WTC11 (cell line): ENCODE data around the gene SPINK2. TPM values are rescaled to one million over a fixed set of nuclear protein-coding genes. Genes with fewer than 3 reads are reported as not detected.

Experiments used
- ATAC-seq: fragments of 200-7000 bp; cut with Tn5 transposase; 2 replicates; pipeline ENCODE4 v1.10.0; 2021; ENCODE audit warnings: mild to moderate bottlenecking, moderate library complexity
- CTCF ChIA-PET: fragments of 300-600 bp; sonication (Branson Sonifier 250); formaldehyde crosslinking; loops from one replicate; lab custom pipeline; 2021; ENCODE audit warnings: antibody characterized with exemption; lab: Charles Lee
- POLR2A ChIA-PET: fragments of 350-600 bp; sonication (Branson Sonifier 250); formaldehyde crosslinking; loops from one replicate; lab custom pipeline; 2021; ENCODE audit warnings: antibody characterized with exemption; lab: Charles Lee
- DNase-seq: peaks from one replicate; pipeline ENCODE4 v3.0.0; 2021; ENCODE audit warnings: low spot score
- H3K27ac Mint-ChIP-seq: 2 replicates; pipeline ENCODE4 v1.8.0; 2021; ENCODE audit warnings: mixed read lengths
- H3K27me3 Mint-ChIP-seq: 2 replicates; pipeline ENCODE4 v1.8.0; 2021; ENCODE audit warnings: low read depth, mild to moderate bottlenecking, moderate library complexity, mixed read lengths
- H3K36me3 Mint-ChIP-seq: 2 replicates; pipeline ENCODE4 v1.8.0; 2021; ENCODE audit warnings: mixed read lengths
- H3K4me1 Mint-ChIP-seq: 2 replicates; pipeline ENCODE4 v1.8.0; 2022; ENCODE audit warnings: mixed read lengths
- H3K4me3 Mint-ChIP-seq: 2 replicates; pipeline ENCODE4 v1.8.0; 2021; ENCODE audit warnings: mild to moderate bottlenecking, moderate library complexity, mixed read lengths
- H3K9me3 Mint-ChIP-seq: 2 replicates; pipeline ENCODE4 v1.8.0; 2021; ENCODE audit warnings: mixed read lengths
- CTCF ChIP-seq: fragments of 200-600 bp; IDR thresholded peaks from 2 replicates; pipeline ENCODE4 v1.8.0; 2022; ENCODE audit warnings: antibody characterized with exemption
- E2F5 ChIP-seq: sonication (generic); formaldehyde crosslinking; IDR thresholded peaks from 2 replicates; pipeline ENCODE4 v1.8.1; 2022; ENCODE audit warnings: mild to moderate bottlenecking, moderate library complexity, missing genetic modification reagents
- FOXJ3 ChIP-seq: sonication (generic); formaldehyde crosslinking; IDR thresholded peaks from 2 replicates; pipeline ENCODE4 v1.9.0; 2021; ENCODE audit warnings: missing genetic modification reagents, mild to moderate bottlenecking, borderline replicate concordance
- FOXP4 ChIP-seq: sonication (generic); formaldehyde crosslinking; IDR thresholded peaks from 2 replicates; pipeline ENCODE4 v1.8.0; 2022; ENCODE audit warnings: mild to moderate bottlenecking, missing genetic modification reagents
- MXD4 ChIP-seq: fragments of 250-450 bp; sonication (Bioruptor Pico); IDR thresholded peaks from 2 replicates; pipeline ENCODE4 v1.8.0; 2021; ENCODE audit warnings: mild to moderate bottlenecking, moderate library complexity, borderline replicate concordance
- PRDM15 ChIP-seq: sonication (generic); formaldehyde crosslinking; IDR thresholded peaks from 2 replicates; pipeline ENCODE4 v1.8.0; 2022; ENCODE audit warnings: missing genetic modification reagents
- ZNF138 ChIP-seq: sonication (generic); formaldehyde crosslinking; conservative IDR thresholded peaks from 2 replicates; pipeline ENCODE4 v1.8.1; 2022; ENCODE audit warnings: mild to moderate bottlenecking, moderate library complexity, missing genetic modification reagents
- ZNF232 ChIP-seq: sonication (generic); formaldehyde crosslinking; IDR thresholded peaks from 2 replicates; pipeline ENCODE4 v1.8.0; 2022; ENCODE audit warnings: mild to moderate bottlenecking, missing genetic modification reagents
- total RNA-seq: library from RNA; stranded (reverse); gene quantifications from 3 replicates; pipeline ENCODE4 v1.2.3, GENCODE V29; 2021
- TF ChIP-seq, protein P1 (sequence below): sonication (generic); formaldehyde crosslinking; IDR thresholded peaks from 2 replicates; pipeline ENCODE4 v1.8.0; 2023; ENCODE audit warnings: missing genetic modification reagents
- TF ChIP-seq, protein P2 (sequence below): sonication (generic); formaldehyde crosslinking; IDR thresholded peaks from 2 replicates; pipeline ENCODE4 v1.8.1; 2022; ENCODE audit warnings: mild to moderate bottlenecking, missing genetic modification reagents, moderate library complexity, borderline replicate concordance

Gene SPINK2
- total RNA-seq, 1 experiment from 2014 or later, result 0.92 TPM

- CTCF ChIA-PET, result interaction anchor here (1.3 kb wide), 1 partner anchor 43 kb away, joined by 3 read pairs; no protein-coding TSS in a partner anchor
- peak; percentile 23 for DNase-seq
Observed at GRCh38 chr4:56843421-56843899, 22.0 kb upstream of the SPINK2 start.

GRCh38 chr4:56840559-56840958 is 19.1 kb upstream of the SPINK2 start:
- DNase-seq (no peak), ATAC-seq (no peak)
- POLR2A ChIA-PET, result no interaction called here
- CTCF ChIA-PET, result interaction anchor here (1.2 kb wide), 1 partner anchor 67 kb away, joined by 7 read pairs; the partner anchor contains the start of gene REST
- H3K4me3 Mint-ChIP-seq, result no peak overlapping the region
- H3K9me3 Mint-ChIP-seq, result no peaks in the 10 kb centered on the region
- peaks cover 68% of the 10 kb centered on the region for H3K27me3 Mint-ChIP-seq
- peaks cover 31% of the 10 kb centered on the region for H3K4me1 Mint-ChIP-seq
- TF ChIP-seq CTCF (no peak), FOXP4 (CRISPR knock-in tag) (no peak), MXD4 (CRISPR knock-in tag) (no peak)
- no peaks in the 10 kb centered on the region for H3K36me3 Mint-ChIP-seq
- no peak overlapping the region for H3K27ac Mint-ChIP-seq

More at GRCh38 chr4:56843421-56843899, 22.0 kb upstream of the SPINK2 start:
- POLR2A ChIA-PET, result no interaction called here
- peaks cover 92% of the 10 kb centered on the region for H3K27me3 Mint-ChIP-seq
- H3K27ac Mint-ChIP-seq, result no peak overlapping the region
- no peak overlapping the region for H3K4me3 Mint-ChIP-seq
- peaks cover 41% of the 10 kb centered on the region for H3K4me1 Mint-ChIP-seq
- H3K9me3 Mint-ChIP-seq, result no peaks in the 10 kb centered on the region
- no peaks in the 10 kb centered on the region for H3K36me3 Mint-ChIP-seq
- ATAC-seq, result peak; percentile 43
- no peak for TF ChIP-seq PRDM15
- TF ChIP-seq E2F5 (CRISPR knock-in tag), result no peak
- no peak for TF ChIP-seq ZNF232 (CRISPR knock-in tag)
- TF ChIP-seq, all 79 proteins: peak for 0

GRCh38 chr4:56828784-56829535 is 7.5 kb upstream of the SPINK2 start:
- no peaks in the 10 kb centered on the region for H3K9me3 Mint-ChIP-seq
- CTCF ChIA-PET, result no interaction called here
- H3K27ac Mint-ChIP-seq, result no peak overlapping the region
- POLR2A ChIA-PET, result no interaction called here
- no peak for ATAC-seq
- no peaks in the 10 kb centered on the region for H3K4me1 Mint-ChIP-seq
- no peak overlapping the region for H3K4me3 Mint-ChIP-seq
- TF ChIP-seq, protein P1, sequence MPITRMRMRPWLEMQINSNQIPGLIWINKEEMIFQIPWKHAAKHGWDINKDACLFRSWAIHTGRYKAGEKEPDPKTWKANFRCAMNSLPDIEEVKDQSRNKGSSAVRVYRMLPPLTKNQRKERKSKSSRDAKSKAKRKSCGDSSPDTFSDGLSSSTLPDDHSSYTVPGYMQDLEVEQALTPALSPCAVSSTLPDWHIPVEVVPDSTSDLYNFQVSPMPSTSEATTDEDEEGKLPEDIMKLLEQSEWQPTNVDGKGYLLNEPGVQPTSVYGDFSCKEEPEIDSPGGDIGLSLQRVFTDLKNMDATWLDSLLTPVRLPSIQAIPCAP (CRISPR knock-in tag), result no peak
- TF ChIP-seq FOXJ3 (no peak), ZNF138 (CRISPR knock-in tag) (no peak)
- TF ChIP-seq, protein P2, sequence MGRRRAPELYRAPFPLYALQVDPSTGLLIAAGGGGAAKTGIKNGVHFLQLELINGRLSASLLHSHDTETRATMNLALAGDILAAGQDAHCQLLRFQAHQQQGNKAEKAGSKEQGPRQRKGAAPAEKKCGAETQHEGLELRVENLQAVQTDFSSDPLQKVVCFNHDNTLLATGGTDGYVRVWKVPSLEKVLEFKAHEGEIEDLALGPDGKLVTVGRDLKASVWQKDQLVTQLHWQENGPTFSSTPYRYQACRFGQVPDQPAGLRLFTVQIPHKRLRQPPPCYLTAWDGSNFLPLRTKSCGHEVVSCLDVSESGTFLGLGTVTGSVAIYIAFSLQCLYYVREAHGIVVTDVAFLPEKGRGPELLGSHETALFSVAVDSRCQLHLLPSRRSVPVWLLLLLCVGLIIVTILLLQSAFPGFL (CRISPR knock-in tag), result no peak
- H3K27me3 Mint-ChIP-seq, result peaks cover 15% of the 10 kb centered on the region
- no peak for DNase-seq
- H3K36me3 Mint-ChIP-seq, result no peaks in the 10 kb centered on the region
